Measurements from ENCODE around the gene SH3PXD2A. TPM values are rescaled to one million over a fixed set of nuclear protein-coding genes. Genes with fewer than 3 reads are reported as not detected.

SH3PXD2A gene
- total RNA-seq, 1 donor from 2014 or later: 2.3 TPM

- H3K4me3 Mint-ChIP-seq: no peak overlapping the region
- H3K36me3 Mint-ChIP-seq: peaks cover 2% of the 10 kb centered on the region
- H3K4me1 Mint-ChIP-seq: peaks cover 53% of the 10 kb centered on the region
These were observed 18.5 kb downstream of the SH3PXD2A start for GRCh38 chr10:103836861-103837260.

GRCh38 chr10:103836273-103836672 lies 19.1 kb downstream of the SH3PXD2A start:
- H3K27me3 ChIP-seq: peaks cover 22% of the 10 kb centered on the region
- peaks cover 16% of the 10 kb centered on the region for H3F3A ChIP-seq (ENCODE audit: low read depth)
- Mint-ChIP-seq H3K4me3 (no peak overlapping the region), H3K36me3 (peaks cover 2% of the 10 kb centered on the region), H3K27ac (peak overlapping the region; percentile 0), H3K9me3 (peaks cover 4% of the 10 kb centered on the region), H3K27me3 (ENCODE audit: insufficient read depth, low read depth) (peaks cover 4% of the 10 kb centered on the region), H3K4me1 (peaks cover 50% of the 10 kb centered on the region)
- no peak overlapping the region for H2AFZ ChIP-seq (replicated peaks)
- H3K27ac ChIP-seq: no peak overlapping the region
- no peaks in the 10 kb centered on the region for H3K79me2 ChIP-seq (ENCODE audit: low read depth)
- no peak overlapping the region for H3K9ac ChIP-seq
- TF ChIP-seq EZH2 (IDR thresholded peaks at IDR 0.05): no peak
- no peak for TF ChIP-seq CTCF (IDR thresholded peaks at IDR 0.05)
- TF ChIP-seq EZH2phosphoT487 (IDR thresholded peaks at IDR 0.05): no peak
- peaks cover 24% of the 10 kb centered on the region for H3K4me1 ChIP-seq
- peaks cover 18% of the 10 kb centered on the region for H4K20me1 ChIP-seq (ENCODE audit: low read depth)
- no peak overlapping the region for H3K4me3 ChIP-seq
- no peaks in the 10 kb centered on the region for H3K36me3 ChIP-seq
- peaks cover 7% of the 10 kb centered on the region for H3K9me3 ChIP-seq (ENCODE audit: low read depth)
- H3K4me2 ChIP-seq: no peak overlapping the region
- no peak for DNase-seq (ENCODE audit: low spot score)

More at GRCh38 chr10:103836861-103837260, 18.5 kb downstream of the SH3PXD2A start:
- peaks cover 25% of the 10 kb centered on the region for H3K4me1 ChIP-seq
- H3K27ac ChIP-seq: no peak overlapping the region
- H3K9ac ChIP-seq: no peak overlapping the region
- H3K4me3 ChIP-seq: no peak overlapping the region
- H3K27me3 ChIP-seq: peaks cover 26% of the 10 kb centered on the region
- no peak overlapping the region for H3K4me2 ChIP-seq
- no peak overlapping the region for H2AFZ ChIP-seq (replicated peaks)
- TF ChIP-seq CTCF (IDR thresholded peaks at IDR 0.05) (no peak), EZH2phosphoT487 (IDR thresholded peaks at IDR 0.05) (no peak), EZH2 (IDR thresholded peaks at IDR 0.05) (no peak)
- H3K9me3 ChIP-seq (ENCODE audit: low read depth): peaks cover 7% of the 10 kb centered on the region
- H4K20me1 ChIP-seq (ENCODE audit: low read depth): peaks cover 18% of the 10 kb centered on the region
- peaks cover 16% of the 10 kb centered on the region for H3F3A ChIP-seq (ENCODE audit: low read depth)
- Mint-ChIP-seq H3K27me3 (ENCODE audit: insufficient read depth, low read depth) (peaks cover 4% of the 10 kb centered on the region), H3K9me3 (peaks cover 3% of the 10 kb centered on the region), H3K27ac (no peak overlapping the region)
- DNase-seq (ENCODE audit: low spot score): no peak
- no peaks in the 10 kb centered on the region for H3K79me2 ChIP-seq (ENCODE audit: low read depth)
- no peaks in the 10 kb centered on the region for H3K36me3 ChIP-seq

GRCh38 chr10:103835096-103836050 lies 20.0 kb downstream of the SH3PXD2A start:
- H2AFZ ChIP-seq (replicated peaks): no peak overlapping the region
- Mint-ChIP-seq H3K27ac (no peak overlapping the region), H3K9me3 (peaks cover 4% of the 10 kb centered on the region), H3K36me3 (peaks cover 2% of the 10 kb centered on the region), H3K4me1 (peaks cover 42% of the 10 kb centered on the region), H3K4me3 (no peak overlapping the region), H3K27me3 (ENCODE audit: insufficient read depth, low read depth) (peaks cover 4% of the 10 kb centered on the region)
- no peak overlapping the region for H3K4me2 ChIP-seq
- no peak overlapping the region for H3K4me3 ChIP-seq
- peaks cover 10% of the 10 kb centered on the region for H4K20me1 ChIP-seq (ENCODE audit: low read depth)
- no peaks in the 10 kb centered on the region for H3K36me3 ChIP-seq
- TF ChIP-seq EZH2phosphoT487 (IDR thresholded peaks at IDR 0.05): no peak
- TF ChIP-seq EZH2 (IDR thresholded peaks at IDR 0.05): no peak
- TF ChIP-seq CTCF (IDR thresholded peaks at IDR 0.05): no peak
- H3K27ac ChIP-seq: no peak overlapping the region
- H3K27me3 ChIP-seq: peaks cover 13% of the 10 kb centered on the region
- H3K4me1 ChIP-seq: peaks cover 16% of the 10 kb centered on the region
- H3F3A ChIP-seq (ENCODE audit: low read depth): peaks cover 13% of the 10 kb centered on the region
- no peak overlapping the region for H3K9ac ChIP-seq
- DNase-seq (ENCODE audit: low spot score): no peak
- no peaks in the 10 kb centered on the region for H3K79me2 ChIP-seq (ENCODE audit: low read depth)
- peaks cover 7% of the 10 kb centered on the region for H3K9me3 ChIP-seq (ENCODE audit: low read depth)

Data from neural progenitor cell (in vitro differentiated cells).